Measurements from ENCODE around the gene NBPF1. TPM values are rescaled to one million over a fixed set of nuclear protein-coding genes. Genes with fewer than 3 reads are reported as not detected.
"Not testable (repeated sequence)": the region's sequence is repeated elsewhere in the genome, so short reads cannot be mapped to it uniquely, and the experiment has no call there.

The NBPF1 gene
- total RNA-seq, 3 donors from 2014 or later, result 36.7 to 53.9 (median 42.7) TPM

DNA sequence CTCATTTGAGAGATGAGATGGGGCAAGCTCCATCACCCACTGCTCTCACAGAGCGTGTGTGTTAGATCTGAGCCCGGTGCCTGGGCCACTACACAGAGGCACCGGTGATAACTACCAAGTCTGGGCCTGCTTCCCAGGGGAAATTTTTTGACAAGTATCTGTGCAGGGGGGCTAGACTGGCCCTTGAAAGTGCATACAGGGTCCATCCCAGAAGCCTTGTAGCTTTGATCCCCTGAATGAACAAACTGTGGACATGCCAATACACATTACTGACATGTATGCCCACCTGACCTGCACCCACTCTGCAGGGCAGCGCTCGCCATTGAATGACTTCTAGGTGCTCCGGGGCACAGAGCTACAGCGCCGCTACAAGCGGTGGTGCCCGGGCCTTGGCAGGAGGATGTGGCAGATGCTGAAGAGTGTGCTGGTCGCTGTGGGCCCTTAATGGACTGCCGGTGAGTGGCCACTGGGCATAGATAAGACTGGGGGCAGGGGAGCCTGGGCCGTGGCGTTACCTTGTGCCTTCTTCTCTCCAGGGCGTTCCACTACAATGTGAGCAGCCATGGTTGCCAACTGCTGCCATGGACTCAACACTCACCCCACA is 32.8 kb upstream of the NBPF1 start:
- DNase-seq (ENCODE audit: low spot score in 2 of 2), result peak; percentile 17 to 49
- H3K27ac ChIP-seq; H3K4me3 ChIP-seq; H3K27me3 ChIP-seq; H3K36me3 ChIP-seq; H3K9me3 ChIP-seq; intact Hi-C loops (cut with DNase I; ENCODE audit: low total_unique reads): not testable (repeated sequence)
- H3K4me1 ChIP-seq, result peaks cover 17 to 20% of the 10 kb centered on the region in 2 donors

- intact Hi-C loops (cut with DNase I; ENCODE audit: low total_unique reads), result not testable (repeated sequence)
- peak overlapping the region; percentile 56 to 75 (median 70) for H3K4me3 ChIP-seq
These were observed 32.1 kb upstream of the NBPF1 start for GRCh38 chr1:16645271-16646060.

DNA sequence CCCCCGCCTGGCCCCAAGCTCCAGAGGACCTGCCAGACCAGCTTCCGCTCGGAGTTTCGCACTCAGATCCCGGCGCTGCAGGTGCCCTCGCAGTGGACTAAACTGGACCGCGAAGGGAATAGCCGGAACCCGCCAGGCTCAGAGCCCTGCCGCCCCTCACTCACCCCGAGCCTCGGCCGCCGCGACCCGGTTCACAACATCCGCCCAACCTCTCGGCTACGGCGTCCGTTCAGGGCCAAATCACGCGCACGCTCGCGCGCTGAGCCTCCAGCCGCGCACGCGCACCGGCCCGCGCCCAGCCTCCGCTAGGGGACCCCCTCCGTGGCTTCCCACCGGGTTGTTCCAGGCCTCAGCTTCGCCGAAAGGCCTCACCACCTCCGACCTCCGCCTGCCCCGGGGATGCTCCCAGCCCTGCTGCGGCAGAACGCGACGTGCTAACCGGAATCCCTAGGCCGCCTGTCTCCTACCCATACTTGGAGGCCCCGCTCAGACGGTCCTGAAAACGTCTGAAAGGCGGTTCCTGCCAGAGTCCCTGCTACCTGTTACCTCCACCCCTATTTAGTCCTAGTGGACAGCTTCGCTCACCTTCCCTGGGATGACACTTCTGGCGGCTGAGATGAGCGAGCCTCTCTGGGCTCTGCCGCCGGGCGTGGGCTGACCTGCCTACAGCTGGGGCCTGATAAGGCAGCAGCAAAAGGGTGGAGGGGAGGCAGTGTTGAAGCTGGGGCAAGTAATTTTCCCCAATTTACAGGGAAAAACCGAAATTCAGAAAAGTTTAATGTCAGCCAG is 31.3 kb upstream of the NBPF1 start:
- intact Hi-C loops (cut with DNase I; ENCODE audit: low total_unique reads), result not testable (repeated sequence)
- H3K27ac ChIP-seq, result peak overlapping the region; percentile 81 to 89

More at GRCh38 chr1:16645271-16646060, 32.1 kb upstream of the NBPF1 start:
- not testable (repeated sequence) for H3K36me3 ChIP-seq, H3K27me3 ChIP-seq, H3K9me3 ChIP-seq
- peak; percentile 35 to 55 for DNase-seq (ENCODE audit: low spot score in 2 of 2)
- Histone ChIP-seq H3K27ac (peak overlapping the region; percentile 81 to 89), H3K4me1 (peaks cover 17 to 20% of the 10 kb centered on the region in 2 donors)

DNA sequence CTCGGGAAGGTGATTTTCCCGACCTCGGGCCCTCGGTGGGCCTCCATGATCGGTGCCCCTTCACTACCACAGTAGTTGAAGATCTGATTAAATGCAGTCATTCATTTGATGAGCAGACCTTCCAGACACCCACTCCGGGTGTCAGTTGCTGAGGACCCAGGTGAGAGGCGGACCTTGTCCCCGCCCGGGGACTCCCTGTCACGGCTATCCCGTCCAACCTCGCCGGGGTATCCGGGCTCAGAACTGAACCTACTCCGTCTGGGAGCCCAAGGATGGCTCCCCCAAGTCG is 30.8 kb upstream of the NBPF1 start:
- no peak for DNase-seq (ENCODE audit: low spot score in 2 of 2)
- TF ChIP-seq POLR2A (IDR thresholded peaks at IDR 0.05) (no peak), CTCF (IDR thresholded peaks at IDR 0.05) (no peak), POLR2AphosphoS5 (IDR thresholded peaks at IDR 0.05) (no peak)
- intact Hi-C loops (cut with DNase I; ENCODE audit: low total_unique reads), result no loop called here
- Histone ChIP-seq H3K4me3 (peak overlapping the region; percentile 56 to 75 (median 70)), H3K4me1 (peaks cover 17 to 20% of the 10 kb centered on the region in 2 donors), H3K9me3 (no peaks in the 10 kb centered on the region), H3K27me3 (no peaks in the 10 kb centered on the region), H3K27ac (peak overlapping the region; percentile 81 to 89), H3K36me3 (no peaks in the 10 kb centered on the region)

More for the DNA sequence above, 31.3 kb upstream of the NBPF1 start:
- H3K27me3 ChIP-seq, H3K9me3 ChIP-seq, H3K36me3 ChIP-seq: not testable (repeated sequence)
- DNase-seq (ENCODE audit: low spot score in 2 of 2), result peak; percentile 88 to 93
- H3K4me3 ChIP-seq, result peak overlapping the region; percentile 56 to 75 (median 70)
- peak in 2 of 3 donors; percentile 86 to 88 for TF ChIP-seq POLR2AphosphoS5 (IDR thresholded peaks at IDR 0.05)
- TF ChIP-seq POLR2A (IDR thresholded peaks at IDR 0.05), result peak; percentile 8
- peak in 2 of 3 donors; percentile 24 to 34 for TF ChIP-seq CTCF (IDR thresholded peaks at IDR 0.05)
- H3K4me1 ChIP-seq, result peaks cover 17 to 20% of the 10 kb centered on the region in 2 donors

DNA sequence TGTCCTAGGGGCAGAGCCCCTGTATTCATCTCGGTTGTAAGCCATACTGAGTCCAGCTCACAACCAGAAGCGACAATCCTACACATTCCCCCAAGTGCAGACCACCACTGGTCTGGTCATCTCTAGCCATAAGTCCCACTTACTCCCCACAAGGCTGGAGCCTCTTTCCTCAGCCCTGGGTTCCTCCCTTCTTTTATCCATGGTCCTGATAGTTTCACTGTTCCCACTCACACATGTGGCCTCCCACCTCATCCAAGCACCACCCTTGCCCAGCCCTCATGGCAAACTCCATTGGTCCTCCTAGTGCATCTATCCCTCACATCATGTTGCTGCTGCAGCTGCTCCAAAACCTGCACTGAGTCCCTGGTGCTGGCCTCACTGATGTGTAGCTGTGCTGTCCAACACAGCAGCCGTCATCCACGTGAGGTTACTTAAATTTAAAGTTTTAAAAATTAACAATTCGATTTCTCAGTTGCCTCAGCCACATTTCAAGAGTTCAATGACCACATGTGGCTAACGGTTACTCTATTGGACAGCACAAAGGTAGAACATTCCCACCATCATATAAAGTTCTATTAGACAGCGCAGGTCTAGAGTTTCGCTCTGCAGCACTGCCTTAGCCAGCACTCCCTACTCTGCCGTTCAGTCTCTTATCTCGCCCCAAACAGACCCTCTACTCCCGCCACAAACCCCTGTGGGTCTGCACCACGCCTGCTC is 30.3 kb upstream of the NBPF1 start:
- intact Hi-C loops (cut with DNase I; ENCODE audit: low total_unique reads); H3K9me3 ChIP-seq; H3K27me3 ChIP-seq; H3K36me3 ChIP-seq: not testable (repeated sequence)
- peak overlapping the region; percentile 56 to 75 (median 70) for H3K4me3 ChIP-seq
- H3K4me1 ChIP-seq, result peaks cover 17 to 20% of the 10 kb centered on the region in 2 donors
- peak overlapping the region; percentile 81 to 89 for H3K27ac ChIP-seq
- DNase-seq (ENCODE audit: low spot score in 2 of 2), result peak; percentile 38 to 50

DNA sequence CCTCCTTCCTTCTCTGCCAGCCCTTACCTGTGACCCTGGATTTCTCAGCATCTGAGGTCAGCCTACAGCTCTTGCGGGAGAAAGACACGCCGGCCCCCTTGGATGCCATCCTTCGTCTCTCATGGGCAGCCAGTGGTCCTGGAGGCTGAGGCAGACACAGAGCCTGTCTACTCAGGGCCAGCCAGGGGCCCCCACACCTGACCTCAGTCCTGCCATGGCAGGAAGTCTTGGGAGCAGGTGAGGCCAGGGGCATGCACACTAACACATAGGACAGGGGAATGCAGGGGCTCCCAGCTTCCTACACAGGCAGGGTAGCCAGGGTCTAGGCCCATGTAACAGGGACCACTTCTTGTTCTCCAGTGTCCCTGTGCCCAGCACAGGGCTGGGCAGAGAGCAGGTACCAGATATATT is 29.6 kb upstream of the NBPF1 start:
- H3K27me3 ChIP-seq; H3K36me3 ChIP-seq; intact Hi-C loops (cut with DNase I; ENCODE audit: low total_unique reads); H3K9me3 ChIP-seq; H3K27ac ChIP-seq: not testable (repeated sequence)
- DNase-seq (ENCODE audit: low spot score in 2 of 2), result peak; percentile 37 to 54
- Histone ChIP-seq H3K4me1 (peaks cover 17 to 20% of the 10 kb centered on the region in 2 donors), H3K4me3 (peak overlapping the region in 2 of 3 donors; percentile 56 to 75)

- H3K27me3 ChIP-seq, H3K4me3 ChIP-seq: not testable (repeated sequence)
- DNase-seq (ENCODE audit: low spot score in 2 of 2), result peak; percentile 18 to 48
These were observed 28.9 kb upstream of the NBPF1 start for GRCh38 chr1:16642025-16642966.

GRCh38 chr1:16641159-16641975 is 28.0 kb upstream of the NBPF1 start:
- H3K4me3 ChIP-seq; intact Hi-C loops (cut with DNase I; ENCODE audit: low total_unique reads); DNase-seq (ENCODE audit: low spot score in 2 of 2); H3K36me3 ChIP-seq; H3K9me3 ChIP-seq; H3K27ac ChIP-seq; H3K27me3 ChIP-seq: not testable (repeated sequence)
- H3K4me1 ChIP-seq, result peaks cover 17 to 20% of the 10 kb centered on the region in 2 donors

More at GRCh38 chr1:16642025-16642966, 28.9 kb upstream of the NBPF1 start:
- H3K27ac ChIP-seq; intact Hi-C loops (cut with DNase I; ENCODE audit: low total_unique reads); H3K36me3 ChIP-seq; H3K9me3 ChIP-seq: not testable (repeated sequence)
- H3K4me1 ChIP-seq, result peaks cover 17 to 20% of the 10 kb centered on the region in 2 donors
